22Rv1 (cell line): ENCODE measurements around the gene SLC43A1.

Experiments
- CTCF ChIP-seq: fragments of 450-650 bp; IDR thresholded peaks from 2 replicates; pipeline ENCODE4 v1.5.1; 2017; ENCODE audit warnings: mild to moderate bottlenecking
- ZFX ChIP-seq: fragments of 450-650 bp; IDR thresholded peaks from 2 replicates; pipeline ENCODE4 v1.6.1; 2017; ENCODE audit warnings: antibody characterized with exemption, borderline replicate concordance

- TF ChIP-seq CTCF, result no peak
- TF ChIP-seq ZFX, result no peak
Measured at GRCh38 chr11:57464539-57465181, 50.8 kb downstream of the SLC43A1 start.
